ENCODE measurements around the gene CEP76.
"Not testable (repeated sequence)": the region's sequence is repeated elsewhere in the genome, so short reads cannot be mapped to it uniquely, and the experiment has no call there.

CEP76 gene

GRCh38 chr18:12640881-12641200 lies 61.7 kb downstream of the CEP76 start:
- no peak for DNase-seq

- no peak for DNase-seq
Measured at GRCh38 chr18:12639990-12640880, 62.3 kb downstream of the CEP76 start.

- DNase-seq, result no peak
Measured at GRCh38 chr18:12638644-12639124, 63.8 kb downstream of the CEP76 start.

GRCh38 chr18:12637901-12638643 lies 64.5 kb downstream of the CEP76 start:
- no peak for DNase-seq

- no peak for DNase-seq
Measured at GRCh38 chr18:12637393-12637792, 65.1 kb downstream of the CEP76 start.

- DNase-seq, result no peak
Measured at GRCh38 chr18:12631831-12632477, 70.6 kb downstream of the CEP76 start.

- DNase-seq, result no peak
Measured at GRCh38 chr18:12630136-12630535, 72.4 kb downstream of the CEP76 start.

GRCh38 chr18:12628706-12629702 lies 73.5 kb downstream of the CEP76 start:
- no peak for DNase-seq

- DNase-seq, result not testable (repeated sequence)
Measured at GRCh38 chr18:12627199-12627598, 75.3 kb downstream of the CEP76 start.

GRCh38 chr18:12625241-12625640 lies 77.3 kb downstream of the CEP76 start:
- DNase-seq, result no peak
